Heart left ventricle (tissue), 13 donors: ENCODE measurements around the gene SUCO.

Experiments
- CTCF ChIP-seq, 12 donors: fragments of 200-600 bp; sonication (generic) in 4 of 12; IDR thresholded peaks; one replicate each; pipeline versions ENCODE4 v1.5.0 to v1.8.0; 2018 to 2022; ENCODE audit warnings: antibody characterized with exemption in 12 of 12, mild to moderate bottlenecking in 5 of 12
- POLR2A ChIP-seq, 2 donors: fragments of 450-650 bp; IDR thresholded peaks; one replicate each; pipeline ENCODE4 v1.6.1; 2017; ENCODE audit warnings: antibody characterized with exemption in 2 of 2, mild to moderate bottlenecking in 2 of 2, moderate library complexity in 2 of 2
- donor health status: ischemic (EF 13 %, LVEDD 7.1; RV severe dilation, severe dysfunction).
- donor health status: DM: no; HTN: yes; CAD: no.
- donor health status: DM: no; HTN: no; CAD: no.
- donor health status: ischemic (EF 25% LVEDD 6.9; RV normal size, moderate dysfunction).
- donor health status: ischemic (EF 25% LVEDD 5.7; RV mildly dilated, moderate dysfunction).
- donor health status: ischemic (EF 35%, LVEDD 5.7; RV mildly dilated, moderate dysfunction).
- donor health status: nonischemic (EF 11% LVEDD 7.7; RV severe dilation, severe dysfunction).
- donor health status: DM: yes; HTN: yes; CAD: no.
- donor health status: PGD.
- donor health status: ischemic (EF 29% LVEDD 5.4; RV normal size, mild dysfunction).
- donor health status: nonischemic (EF 23%, LVEDD 6.1; RV moderate dilation, normal function).

DNA sequence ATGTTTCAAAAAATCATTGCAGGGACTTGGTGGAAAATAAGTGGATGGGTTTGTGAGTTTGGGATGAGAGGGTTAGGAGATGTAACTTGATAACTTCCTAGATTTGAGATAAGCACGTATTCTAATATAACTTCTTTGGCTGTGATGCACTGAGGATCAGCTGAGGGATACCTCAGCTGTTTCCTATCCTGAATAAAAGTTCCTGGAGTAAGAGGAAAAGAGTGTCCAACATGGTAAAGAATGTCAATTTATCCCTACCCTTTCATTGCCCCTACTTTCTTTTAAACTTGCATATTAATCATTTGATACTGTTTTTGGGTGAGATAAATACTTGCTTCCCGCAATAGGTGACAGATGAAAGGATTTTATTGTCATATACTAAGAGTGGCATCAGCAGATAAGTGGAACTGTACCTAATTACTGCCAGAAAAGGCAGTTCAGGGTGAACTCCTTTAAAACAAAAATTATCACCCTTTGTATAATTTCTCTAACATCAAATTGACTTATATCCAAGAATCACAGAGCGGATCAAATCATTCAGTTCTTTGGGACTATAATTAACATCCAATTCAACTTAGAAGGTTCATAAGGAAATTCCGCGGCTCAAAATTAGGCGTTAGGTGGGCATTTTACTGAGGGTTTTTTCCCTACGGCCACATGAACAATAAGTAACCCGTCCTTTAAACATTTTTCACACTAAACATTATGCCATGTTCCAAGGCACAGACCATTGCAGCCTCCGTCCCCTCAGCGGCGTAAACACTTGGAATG is 1.4 kb upstream of the SUCO start:
- no peak for TF ChIP-seq CTCF (IDR thresholded peaks at IDR 0.05)
- no peak for TF ChIP-seq POLR2A (IDR thresholded peaks at IDR 0.05)
